Measurements from ENCODE around the gene APOBEC3B.
"Not testable (repeated sequence)": the region's sequence is repeated elsewhere in the genome, so short reads cannot be mapped to it uniquely, and the experiment has no call there.

The APOBEC3B gene

DNA sequence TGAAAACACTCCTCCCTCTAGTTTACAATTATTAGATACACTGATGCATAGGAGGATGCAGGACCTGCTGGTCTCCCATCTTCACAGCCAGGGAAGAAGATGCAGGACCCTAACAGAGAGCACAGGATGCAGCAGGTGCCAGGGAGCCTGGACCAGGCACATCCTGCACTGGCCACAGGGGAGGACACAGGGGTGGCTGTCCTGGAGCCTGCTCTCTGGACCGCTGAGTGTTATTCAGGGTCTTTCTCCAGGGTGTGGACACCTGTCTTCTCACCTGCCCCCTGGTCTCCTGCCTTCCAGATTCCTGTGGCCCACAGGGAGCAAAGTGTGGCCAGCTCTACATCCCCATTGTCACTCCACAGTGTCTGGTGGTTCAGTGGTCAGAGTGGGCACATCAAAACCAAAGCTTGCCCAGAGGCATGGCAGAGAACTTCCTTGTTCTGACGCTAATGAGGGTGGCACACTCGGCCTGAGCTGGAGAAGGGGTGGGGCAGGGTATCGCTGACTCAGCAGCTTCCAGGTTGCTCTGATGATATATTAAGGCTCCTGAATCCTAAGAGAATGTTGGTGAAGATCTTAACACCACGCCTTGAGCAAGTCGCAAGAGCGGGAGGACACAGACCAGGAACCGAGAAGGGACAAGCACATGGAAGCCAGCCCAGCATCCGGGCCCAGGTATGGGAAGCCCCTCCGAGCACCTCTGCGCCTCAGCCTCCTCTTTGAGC lies 24.9 kb upstream of the APOBEC3B start, which contains the start of gene APOBEC3A:
TSS of gene APOBEC3A (plus strand) at position 564 of the 725 bp plus-strand sequence. CDS start at position 647, 83 bp downstream.
- Histone ChIP-seq H3K9me3 (ENCODE audit: control insufficient read depth, low read length) (no peaks in the 10 kb centered on the region), H3K27ac (ENCODE audit: insufficient read depth, low read depth, low read length, poor library complexity, severe bottlenecking) (no peak within 1 kb of the TSS), H3K4me3 (ENCODE audit: insufficient read depth, low read depth, low read length) (no peak within 1 kb of the TSS), H3K27me3 (ENCODE audit: control insufficient read depth, insufficient read depth, low read length, poor library complexity, severe bottlenecking) (no peaks in the 10 kb centered on the region), H3K36me3 (ENCODE audit: control insufficient read depth, insufficient read depth, low read length) (no peaks in the 10 kb centered on the region), H3K4me1 (ENCODE audit: control insufficient read depth, insufficient read depth, low read length) (no peaks in the 10 kb centered on the region)
- WGBS, 2 experiments, result 93% methylated on average over 11 of the region's 11 CpGs

DNA sequence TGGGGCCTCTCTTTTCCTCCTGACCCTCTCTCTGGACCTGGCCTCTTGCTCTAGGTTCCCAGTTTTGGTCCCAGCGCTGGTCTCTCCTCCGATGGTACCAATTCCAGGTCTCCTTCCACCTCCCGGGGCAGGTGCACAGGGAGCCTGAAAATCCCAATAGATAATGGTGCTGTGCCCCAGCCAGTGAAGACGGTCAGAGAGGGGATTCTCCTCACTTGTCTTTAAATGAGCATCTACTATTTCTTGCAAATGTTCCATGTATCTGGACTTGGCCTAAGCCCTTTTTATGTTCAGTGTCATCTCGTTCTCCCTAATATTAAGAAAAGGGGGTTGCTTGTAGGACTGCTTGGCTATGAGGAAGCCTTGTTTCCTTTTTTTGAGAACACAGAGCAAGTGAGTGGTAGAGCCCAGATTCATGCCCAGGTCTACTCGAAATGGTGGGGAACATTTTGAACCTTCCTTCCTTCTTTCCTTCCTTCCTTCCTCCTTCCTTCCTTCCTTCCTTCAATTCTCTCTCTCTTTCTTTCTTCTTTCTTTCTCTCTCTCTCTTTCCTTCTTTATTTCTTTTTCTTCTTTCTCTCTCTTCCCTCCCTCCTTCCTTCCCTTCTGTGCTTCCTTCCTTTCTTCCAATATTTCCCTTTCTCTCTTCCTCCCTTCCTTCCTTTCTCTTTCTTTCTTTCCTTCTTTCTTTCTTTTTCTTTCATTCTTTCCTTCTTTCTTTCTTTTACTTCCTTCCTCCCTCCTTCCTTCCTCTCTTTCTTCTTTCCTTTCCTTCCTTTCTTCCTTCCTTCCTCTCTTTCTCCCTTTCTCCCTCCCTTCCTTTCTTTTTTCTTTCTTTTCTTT lies 24.1 kb upstream of the APOBEC3B start:
- Histone ChIP-seq H3K36me3 (ENCODE audit: control insufficient read depth, insufficient read depth, low read length) (no peaks in the 10 kb centered on the region), H3K27me3 (ENCODE audit: control insufficient read depth, insufficient read depth, low read length, poor library complexity, severe bottlenecking) (no peaks in the 10 kb centered on the region), H3K9me3 (ENCODE audit: control insufficient read depth, low read length) (no peaks in the 10 kb centered on the region), H3K4me1 (ENCODE audit: control insufficient read depth, insufficient read depth, low read length) (no peaks in the 10 kb centered on the region), H3K4me3 (ENCODE audit: insufficient read depth, low read depth, low read length) (no peak overlapping the region), H3K27ac (ENCODE audit: insufficient read depth, low read depth, low read length, poor library complexity, severe bottlenecking) (no peak overlapping the region)
- 88 to 89% methylated on average over 6 of the region's 6 CpGs for WGBS, 2 experiments

DNA sequence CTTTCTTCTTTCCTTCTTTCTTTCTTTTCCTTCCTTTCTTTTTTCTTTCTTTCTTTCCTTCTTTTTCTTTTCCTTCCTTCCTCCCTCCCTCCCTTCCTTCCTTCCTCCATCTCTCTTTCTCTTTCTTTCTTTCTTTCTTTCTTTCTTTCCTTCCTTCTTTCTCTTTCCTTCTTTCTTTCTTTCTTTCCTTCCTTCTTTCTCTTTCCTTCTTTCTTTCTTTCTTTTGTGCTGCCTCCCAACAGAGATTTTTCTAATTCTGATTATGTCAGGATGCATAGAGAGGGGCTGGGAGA lies 23.6 kb upstream of the APOBEC3B start:
- not testable (repeated sequence) for H3K27me3 ChIP-seq (ENCODE audit: control insufficient read depth, insufficient read depth, low read length, poor library complexity, severe bottlenecking); H3K27ac ChIP-seq (ENCODE audit: insufficient read depth, low read depth, low read length, poor library complexity, severe bottlenecking); H3K36me3 ChIP-seq (ENCODE audit: control insufficient read depth, insufficient read depth, low read length); H3K9me3 ChIP-seq (ENCODE audit: control insufficient read depth, low read length); H3K4me1 ChIP-seq (ENCODE audit: control insufficient read depth, insufficient read depth, low read length); H3K4me3 ChIP-seq (ENCODE audit: insufficient read depth, low read depth, low read length)

GRCh38 chr22:38959590-38959989 lies 22.6 kb upstream of the APOBEC3B start:
- no peaks in the 10 kb centered on the region for H3K36me3 ChIP-seq (ENCODE audit: control insufficient read depth, insufficient read depth, low read length)

DNA sequence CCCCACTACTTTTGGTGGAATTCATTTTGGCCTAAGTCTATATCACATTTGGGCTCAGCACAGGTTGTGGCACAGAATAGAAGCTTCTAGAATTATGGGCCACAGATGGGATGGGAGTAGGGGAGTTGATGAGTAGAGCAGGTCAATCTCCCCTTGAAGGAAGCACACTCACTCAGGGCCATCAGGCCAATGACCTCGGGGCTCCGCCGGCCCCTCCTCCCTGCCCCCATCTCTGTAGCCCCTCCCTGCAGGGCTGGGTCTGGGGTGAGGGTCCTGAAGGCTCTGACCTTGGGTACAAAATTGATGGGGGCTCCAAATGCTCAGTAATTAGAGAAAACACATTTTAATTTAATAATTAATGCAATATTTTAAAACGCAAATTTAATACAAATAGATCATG lies 21.5 kb upstream of the APOBEC3B start:
- not testable (repeated sequence) for H3K9me3 ChIP-seq (ENCODE audit: control insufficient read depth, low read length); H3K27ac ChIP-seq (ENCODE audit: insufficient read depth, low read depth, low read length, poor library complexity, severe bottlenecking); H3K4me1 ChIP-seq (ENCODE audit: control insufficient read depth, insufficient read depth, low read length); H3K27me3 ChIP-seq (ENCODE audit: control insufficient read depth, insufficient read depth, low read length, poor library complexity, severe bottlenecking); H3K36me3 ChIP-seq (ENCODE audit: control insufficient read depth, insufficient read depth, low read length); H3K4me3 ChIP-seq (ENCODE audit: insufficient read depth, low read depth, low read length)
- no CpG with 5 or more reads among the region's 4 CpGs for WGBS, 2 experiments

More at GRCh38 chr22:38959590-38959989, 22.6 kb upstream of the APOBEC3B start:
- Histone ChIP-seq H3K4me1 (ENCODE audit: control insufficient read depth, insufficient read depth, low read length) (peaks cover 4% of the 10 kb centered on the region), H3K9me3 (ENCODE audit: control insufficient read depth, low read length) (no peaks in the 10 kb centered on the region), H3K27me3 (ENCODE audit: control insufficient read depth, insufficient read depth, low read length, poor library complexity, severe bottlenecking) (no peaks in the 10 kb centered on the region), H3K4me3 (ENCODE audit: insufficient read depth, low read depth, low read length) (no peak overlapping the region), H3K27ac (ENCODE audit: insufficient read depth, low read depth, low read length, poor library complexity, severe bottlenecking) (no peak overlapping the region)
- 85 to 87% methylated on average over 8 of the region's 8 CpGs for WGBS, 2 experiments

- not testable (repeated sequence) for H3K4me3 ChIP-seq (ENCODE audit: insufficient read depth, low read depth, low read length); H3K9me3 ChIP-seq (ENCODE audit: control insufficient read depth, low read length); H3K27ac ChIP-seq (ENCODE audit: insufficient read depth, low read depth, low read length, poor library complexity, severe bottlenecking); H3K36me3 ChIP-seq (ENCODE audit: control insufficient read depth, insufficient read depth, low read length); H3K27me3 ChIP-seq (ENCODE audit: control insufficient read depth, insufficient read depth, low read length, poor library complexity, severe bottlenecking); H3K4me1 ChIP-seq (ENCODE audit: control insufficient read depth, insufficient read depth, low read length)
- WGBS, 2 experiments, result 39 to 46% methylated on average over 11 of the region's 11 CpGs
Observed at GRCh38 chr22:38963291-38963738, 18.8 kb upstream of the APOBEC3B start.

- Histone ChIP-seq H3K36me3 (ENCODE audit: control insufficient read depth, insufficient read depth, low read length) (no peaks in the 10 kb centered on the region), H3K27ac (ENCODE audit: insufficient read depth, low read depth, low read length, poor library complexity, severe bottlenecking) (no peak overlapping the region), H3K4me1 (ENCODE audit: control insufficient read depth, insufficient read depth, low read length) (peaks cover 7% of the 10 kb centered on the region), H3K9me3 (ENCODE audit: control insufficient read depth, low read length) (no peaks in the 10 kb centered on the region), H3K27me3 (ENCODE audit: control insufficient read depth, insufficient read depth, low read length, poor library complexity, severe bottlenecking) (no peaks in the 10 kb centered on the region), H3K4me3 (ENCODE audit: insufficient read depth, low read depth, low read length) (no peak overlapping the region)
- 86 to 89% methylated on average over 9 of the region's 9 CpGs for WGBS, 2 experiments
Observed at GRCh38 chr22:38963872-38964271, 18.3 kb upstream of the APOBEC3B start.

DNA sequence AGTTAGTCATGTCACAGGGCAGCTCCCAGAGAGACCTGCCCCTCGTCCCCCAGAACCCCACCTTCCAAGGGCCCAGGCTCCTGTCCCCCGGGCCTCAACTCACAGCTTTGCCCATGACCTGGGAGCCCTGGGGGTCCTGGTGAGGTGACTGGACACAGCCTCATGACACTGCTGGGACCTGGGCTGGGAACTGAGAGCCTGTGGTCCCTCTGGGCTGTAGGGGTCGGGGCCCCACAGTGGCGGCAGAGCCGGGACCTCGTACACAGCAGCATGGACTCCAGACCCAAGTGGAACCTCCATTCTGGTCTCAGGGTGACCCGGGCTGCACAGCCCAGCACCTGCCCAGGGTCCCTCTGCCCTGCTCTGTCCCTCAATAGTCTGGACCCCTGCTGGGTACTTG lies 17.8 kb upstream of the APOBEC3B start:
- H3K4me1 ChIP-seq (ENCODE audit: control insufficient read depth, insufficient read depth, low read length), result peaks cover 7% of the 10 kb centered on the region
- no peaks in the 10 kb centered on the region for H3K27me3 ChIP-seq (ENCODE audit: control insufficient read depth, insufficient read depth, low read length, poor library complexity, severe bottlenecking)
- no peaks in the 10 kb centered on the region for H3K9me3 ChIP-seq (ENCODE audit: control insufficient read depth, low read length)
- WGBS, 2 experiments, result 94 to 95% methylated on average over 7 of the region's 7 CpGs
- H3K36me3 ChIP-seq (ENCODE audit: control insufficient read depth, insufficient read depth, low read length), result no peaks in the 10 kb centered on the region
- H3K4me3 ChIP-seq (ENCODE audit: insufficient read depth, low read depth, low read length), result no peak overlapping the region
- no peak overlapping the region for H3K27ac ChIP-seq (ENCODE audit: insufficient read depth, low read depth, low read length, poor library complexity, severe bottlenecking)

DNA sequence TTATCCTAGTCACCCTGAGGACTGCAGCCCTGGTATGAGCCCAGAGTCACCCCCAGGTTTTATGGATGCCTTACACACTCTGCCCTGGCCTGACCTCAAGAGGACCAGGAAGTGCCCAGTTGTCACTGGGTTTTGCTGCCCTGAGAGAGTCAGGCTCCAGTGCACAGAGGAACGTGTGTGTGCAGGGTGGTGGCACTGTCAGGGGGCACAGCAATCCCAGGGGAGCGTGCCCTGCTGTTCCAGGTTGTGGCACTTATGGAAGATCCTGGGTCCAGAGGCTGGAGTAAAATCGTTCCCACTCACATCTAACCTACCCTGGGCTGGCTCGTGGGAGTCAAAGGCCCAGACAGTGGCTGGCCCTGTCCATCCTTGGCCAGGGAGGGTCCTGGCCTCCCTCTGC lies 17.2 kb upstream of the APOBEC3B start:
- H3K9me3 ChIP-seq (ENCODE audit: control insufficient read depth, low read length), result no peaks in the 10 kb centered on the region
- peaks cover 7% of the 10 kb centered on the region for H3K4me1 ChIP-seq (ENCODE audit: control insufficient read depth, insufficient read depth, low read length)
- no peak overlapping the region for H3K27ac ChIP-seq (ENCODE audit: insufficient read depth, low read depth, low read length, poor library complexity, severe bottlenecking)
- no peaks in the 10 kb centered on the region for H3K36me3 ChIP-seq (ENCODE audit: control insufficient read depth, insufficient read depth, low read length)
- no peak overlapping the region for H3K4me3 ChIP-seq (ENCODE audit: insufficient read depth, low read depth, low read length)
- 89 to 93% methylated on average over 4 of the region's 4 CpGs for WGBS, 2 experiments
- H3K27me3 ChIP-seq (ENCODE audit: control insufficient read depth, insufficient read depth, low read length, poor library complexity, severe bottlenecking), result no peaks in the 10 kb centered on the region

- Histone ChIP-seq H3K27ac (ENCODE audit: insufficient read depth, low read depth, low read length, poor library complexity, severe bottlenecking) (no peak overlapping the region), H3K27me3 (ENCODE audit: control insufficient read depth, insufficient read depth, low read length, poor library complexity, severe bottlenecking) (no peaks in the 10 kb centered on the region), H3K4me1 (ENCODE audit: control insufficient read depth, insufficient read depth, low read length) (peaks cover 7% of the 10 kb centered on the region), H3K4me3 (ENCODE audit: insufficient read depth, low read depth, low read length) (no peak overlapping the region), H3K9me3 (ENCODE audit: control insufficient read depth, low read length) (no peaks in the 10 kb centered on the region), H3K36me3 (ENCODE audit: control insufficient read depth, insufficient read depth, low read length) (no peaks in the 10 kb centered on the region)
- WGBS, 2 experiments, result 81% methylated on average over 14 of the region's 14 CpGs
Observed at GRCh38 chr22:38965614-38966379, 16.4 kb upstream of the APOBEC3B start.
